GM23248 (cell line): ENCODE measurements around the gene MCFD2. TPM values are rescaled to one million over a fixed set of nuclear protein-coding genes. Genes with fewer than 3 reads are reported as not detected.

Source experiments
- DNase-seq: peaks from one replicate; pipeline ENCODE4 v3.0.0-alpha.2; 2015
- H2AFZ ChIP-seq: fragments of 200-600 bp; sonication (generic); 2 replicates; pipeline ENCODE4 v1.6.1; 2016; ENCODE audit warnings: antibody characterized with exemption
- H3F3A ChIP-seq: fragments of 200-600 bp; sonication (generic); 2 replicates; pipeline ENCODE4 v1.6.1; 2016; ENCODE audit warnings: mild to moderate bottlenecking, antibody characterized with exemption, mixed run types; ENCODE audit not compliant: insufficient read depth
- H3K27ac ChIP-seq: fragments of 200-600 bp; sonication (generic); 2 replicates; pipeline ENCODE4 v1.5.1; 2016; ENCODE audit warnings: mild to moderate bottlenecking
- H3K27me3 ChIP-seq: fragments of 200-600 bp; sonication (generic); replicated peaks from 2 replicates; pipeline ENCODE4 v1.6.1; 2016; ENCODE audit warnings: mild to moderate bottlenecking; ENCODE audit not compliant: insufficient read depth
- H3K36me3 ChIP-seq: fragments of 200-600 bp; sonication (generic); 2 replicates; pipeline ENCODE4 v1.6.1; 2016; ENCODE audit warnings: low read depth, mild to moderate bottlenecking
- H3K4me1 ChIP-seq: fragments of 200-600 bp; sonication (generic); 2 replicates; pipeline ENCODE4 v1.6.1; 2016; ENCODE audit warnings: mild to moderate bottlenecking; ENCODE audit not compliant: insufficient read depth
- H3K4me2 ChIP-seq: fragments of 200-600 bp; sonication (generic); one replicate; pipeline ENCODE4 v1.6.1; 2016; ENCODE audit warnings: mild to moderate bottlenecking; ENCODE audit not compliant: unreplicated experiment
- H3K4me3 ChIP-seq: fragments of 200-600 bp; sonication (generic); 2 replicates; pipeline ENCODE4 v1.5.1; 2016; ENCODE audit warnings: mild to moderate bottlenecking
- H3K79me2 ChIP-seq: fragments of 200-600 bp; sonication (generic); 2 replicates; pipeline ENCODE4 v1.6.1; 2016; ENCODE audit warnings: mild to moderate bottlenecking; ENCODE audit not compliant: insufficient read depth
- H3K9ac ChIP-seq: fragments of 200-600 bp; sonication (generic); 2 replicates; pipeline ENCODE4 v1.6.1; 2016; ENCODE audit warnings: mild to moderate bottlenecking
- H3K9me2 ChIP-seq: fragments of 200-600 bp; sonication (generic); 2 replicates; pipeline ENCODE4 v1.6.1; 2016; ENCODE audit warnings: mixed run types, mild to moderate bottlenecking, moderate library complexity; ENCODE audit not compliant: insufficient read depth
- H3K9me3 ChIP-seq: fragments of 200-600 bp; sonication (generic); one replicate; pipeline ENCODE4 v1.6.1; 2017; ENCODE audit warnings: low read depth
- H4K20me1 ChIP-seq: fragments of 200-600 bp; sonication (generic); 2 replicates; pipeline ENCODE4 v1.6.0; 2016; ENCODE audit not compliant: insufficient read depth
- EZH2 ChIP-seq: fragments of 200-600 bp; sonication (generic); IDR thresholded peaks from 2 replicates; pipeline ENCODE4 v1.6.1; 2018; ENCODE audit warnings: antibody characterized with exemption, mild to moderate bottlenecking; ENCODE audit not compliant: insufficient read depth, poor library complexity, severe bottlenecking
- EZH2phosphoT487 ChIP-seq: fragments of 200-600 bp; sonication (generic); IDR thresholded peaks from 2 replicates; pipeline ENCODE4 v1.6.1; 2018; ENCODE audit warnings: antibody characterized with exemption, moderate library complexity, mild to moderate bottlenecking, low read depth; ENCODE audit not compliant: insufficient read depth
- WGBS, 2 experiments: methylation state at CpG; one replicate each; pipeline ENCODE4 v1.1.6; 2015 to 2017; ENCODE audit warnings: low lambda C conversion rate in 2 of 2, low coverage in 1 of 2; ENCODE audit errors: missing lambda C conversion rate in 2 of 2; 5-methylcytosine and 5-hydroxymethylcytosine counted together
- in situ Hi-C: fragments of 300-500 bp; cut with MboI; formaldehyde crosslinking; loops from 2 replicates; pipeline ENCODE4 v1.15.0; 2020
- polyA plus RNA-seq: library from polyadenylated mRNA; unstranded; fragments of >200 nt; fragmentation: Nextera tagmentation; extraction: Ambion mirVana; gene quantifications from 2 replicates; pipeline ENCODE4 v1.2.1, GENCODE V29; 2016
- total RNA-seq: library from RNA; depleted of rRNA; stranded (reverse); fragments of >200 nt; shearing (Covaris generic); gene quantifications from 2 replicates; pipeline ENCODE4 v1.2.3, GENCODE V29; 2014

MCFD2 gene
- total and polyA plus RNA-seq, 2 experiments from 2014 or later = 298 to 310 TPM

DNA sequence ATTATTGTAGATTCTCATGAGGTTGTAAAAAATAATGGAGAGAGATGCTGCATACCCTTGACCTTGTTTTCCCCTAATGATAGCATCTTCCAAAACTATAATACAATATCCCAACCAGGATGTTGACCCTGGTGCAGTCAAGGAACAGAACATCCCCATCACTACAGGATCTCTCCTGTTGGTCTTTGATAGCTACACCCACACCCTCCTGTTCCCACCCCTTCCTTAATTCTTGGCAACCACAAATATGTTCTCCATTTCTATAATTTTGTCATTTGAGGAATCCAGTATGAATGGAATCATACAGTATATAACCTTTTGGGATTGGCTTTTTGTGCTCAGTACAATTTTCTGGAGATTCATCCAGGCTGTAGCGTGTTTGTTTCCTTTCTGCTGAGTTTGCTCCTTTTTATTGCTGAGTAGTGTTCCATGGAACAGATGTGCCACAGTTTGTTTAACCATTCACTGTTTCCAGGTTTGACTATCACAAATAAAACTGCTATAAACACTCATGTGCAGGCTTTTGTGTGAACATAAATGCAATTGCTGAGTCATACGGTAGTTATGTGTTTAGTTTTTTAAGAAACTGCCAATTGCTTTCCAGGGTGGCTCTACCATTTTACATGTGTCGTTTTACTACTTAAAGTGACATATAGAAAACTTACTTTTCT is 22.2 kb downstream of the MCFD2 start:
- Histone ChIP-seq H3K36me3 (no peaks in the 10 kb centered on the region), H3K9me2 (no peaks in the 10 kb centered on the region), H2AFZ (no peak overlapping the region), H3K27ac (no peak overlapping the region), H3K4me2 (no peak overlapping the region), H3K4me1 (peaks cover 11% of the 10 kb centered on the region), H3K4me3 (no peak overlapping the region), H3K79me2 (peaks cover 4% of the 10 kb centered on the region; the same call in 1 of the 2 replicates), H3K27me3 (no peaks in the 10 kb centered on the region), H4K20me1 (no peaks in the 10 kb centered on the region), H3K9ac (no peak overlapping the region), H3K9me3 (no peaks in the 10 kb centered on the region), H3F3A (peaks cover 14% of the 10 kb centered on the region)
- TF ChIP-seq EZH2phosphoT487 (no peak), EZH2 (no peak)
- 78 to 83% methylated on average over 3 of the region's 3 CpGs for WGBS, 2 experiments
- peak; percentile 60 for DNase-seq
- in situ Hi-C loops = no loop called here

DNA sequence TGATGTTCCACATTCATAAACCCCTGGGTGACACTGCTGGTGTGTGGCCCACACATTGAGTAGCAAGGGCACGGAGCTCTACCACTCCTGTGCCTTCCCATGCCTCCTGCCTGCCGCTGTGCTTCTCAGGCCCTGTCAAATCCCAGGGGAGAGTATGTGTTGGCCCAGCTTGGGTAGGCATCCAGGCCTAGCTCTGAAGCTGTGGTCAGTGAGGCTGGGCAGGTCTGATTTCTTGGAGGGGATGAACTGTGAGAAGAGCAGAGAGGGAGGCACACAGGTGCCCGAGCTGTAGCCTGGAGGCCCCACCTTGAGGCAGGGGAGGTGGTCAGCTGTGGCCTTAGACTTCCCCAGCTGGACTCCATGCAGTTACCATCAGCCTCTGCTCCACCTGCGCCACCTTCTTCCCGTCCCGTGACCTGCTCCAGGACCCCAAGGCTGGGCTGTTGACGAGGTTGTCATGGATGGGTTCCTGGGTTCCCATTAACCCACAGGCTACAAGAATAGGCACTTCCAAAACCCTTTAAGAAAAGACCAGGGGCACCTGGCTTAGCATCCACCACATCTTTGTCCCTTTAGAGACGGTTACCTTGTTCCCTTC is 23.6 kb downstream of the MCFD2 start:
- in situ Hi-C loops = no loop called here
- no peak for DNase-seq
- Histone ChIP-seq H3K4me2 (no peak overlapping the region), H2AFZ (no peak overlapping the region), H3K9ac (no peak overlapping the region), H3K9me3 (no peaks in the 10 kb centered on the region), H3K27ac (no peak overlapping the region), H3K36me3 (no peaks in the 10 kb centered on the region), H3K9me2 (no peaks in the 10 kb centered on the region), H3K4me3 (no peak overlapping the region), H3K79me2 (peaks cover 11% of the 10 kb centered on the region; the same call in 1 of the 2 replicates), H3K4me1 (peaks cover 24% of the 10 kb centered on the region), H4K20me1 (no peaks in the 10 kb centered on the region), H3K27me3 (no peaks in the 10 kb centered on the region), H3F3A (peaks cover 28% of the 10 kb centered on the region)
- WGBS, 2 experiments = 91 to 93% methylated on average over 8 of the region's 8 CpGs
- TF ChIP-seq EZH2 (no peak), EZH2phosphoT487 (no peak)

DNA sequence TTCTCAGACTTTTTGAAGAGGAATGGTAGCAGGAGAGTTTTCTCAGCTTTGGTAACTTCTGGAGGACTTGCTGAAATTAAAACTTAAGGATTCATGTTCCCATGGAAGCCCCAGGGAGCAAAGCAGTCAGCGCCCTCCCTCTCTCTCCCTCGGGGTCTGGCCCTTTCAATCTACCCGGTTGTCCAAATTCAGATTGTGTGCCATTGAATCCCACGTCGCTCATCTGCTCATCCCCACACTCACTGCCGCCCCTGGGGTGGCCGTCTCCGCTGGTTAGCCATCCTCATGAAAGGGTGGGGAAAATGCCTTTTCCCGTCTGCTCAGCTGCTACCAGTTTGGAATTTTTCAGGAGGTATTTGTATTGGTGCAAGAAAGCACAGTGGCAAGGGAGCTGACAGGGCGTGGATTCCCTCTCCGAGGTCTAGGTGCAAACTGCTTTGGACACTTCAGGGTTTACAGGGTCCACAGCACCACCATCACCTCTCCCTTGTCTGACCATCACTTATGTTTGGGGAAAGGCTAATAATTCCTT is 27.1 kb downstream of the MCFD2 start:
- peak overlapping the region; percentile 85 for H3K27ac ChIP-seq
- H3K4me1 ChIP-seq = peaks cover 55% of the 10 kb centered on the region

DNA sequence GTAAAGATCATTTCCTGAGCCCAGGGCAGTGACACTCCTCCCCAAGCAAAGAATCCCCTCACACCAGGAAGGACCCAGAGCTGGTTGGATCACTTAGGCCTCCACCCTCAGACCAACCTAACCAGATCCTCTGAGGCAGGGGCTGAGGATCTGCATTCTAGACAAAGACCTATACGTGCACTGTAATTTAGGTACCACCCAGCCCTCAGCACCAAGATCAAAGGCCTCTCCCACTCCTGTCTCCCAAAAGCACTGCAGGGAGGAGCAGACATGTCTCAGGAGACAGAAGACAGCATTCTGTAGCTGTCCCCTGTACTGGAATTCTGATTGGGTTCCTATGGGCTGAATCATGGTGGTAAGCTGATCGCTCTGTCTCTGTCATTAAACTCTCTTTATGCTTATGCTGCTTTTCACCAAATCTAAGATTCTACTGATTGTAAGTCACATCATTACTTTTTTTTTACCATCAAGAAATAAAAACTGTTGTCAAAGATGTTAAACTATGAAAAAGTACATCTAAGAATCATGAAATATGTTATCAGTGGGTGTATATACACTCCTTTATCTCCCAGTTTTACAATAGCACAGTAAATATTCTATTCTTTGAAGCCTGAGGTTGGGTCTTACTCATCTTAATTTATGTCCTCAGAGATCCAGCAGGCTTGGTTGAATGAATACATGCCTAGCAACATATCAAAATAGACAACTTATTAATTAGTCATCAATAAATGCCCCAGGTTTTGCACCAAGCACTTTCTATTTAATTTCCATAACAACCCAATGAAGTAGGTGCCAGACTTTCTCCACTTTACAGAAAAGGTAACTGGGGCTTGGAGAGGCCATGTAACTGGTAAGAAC is 28.3 kb downstream of the MCFD2 start:
- Histone ChIP-seq H2AFZ (no peak overlapping the region), H4K20me1 (no peaks in the 10 kb centered on the region), H3K4me2 (no peak overlapping the region), H3K9me3 (no peaks in the 10 kb centered on the region), H3K36me3 (no peaks in the 10 kb centered on the region), H3K9ac (peak overlapping the region; percentile 57), H3K79me2 (peaks cover 24% of the 10 kb centered on the region; the same call in 1 of the 2 replicates), H3F3A (peaks cover 65% of the 10 kb centered on the region), H3K27ac (peak overlapping the region; percentile 85), H3K9me2 (no peaks in the 10 kb centered on the region), H3K27me3 (no peaks in the 10 kb centered on the region), H3K4me3 (no peak overlapping the region), H3K4me1 (peaks cover 67% of the 10 kb centered on the region)
- TF ChIP-seq EZH2 (no peak), EZH2phosphoT487 (no peak)
- in situ Hi-C loops = loop anchor here (5.0 kb wide), 1 partner anchor 250 kb away; no protein-coding TSS in a partner anchor
- 53 to 56% methylated on average over 2 of the region's 2 CpGs for WGBS, 2 experiments
- peak; percentile 70 for DNase-seq

More for the DNA sequence above, 27.1 kb downstream of the MCFD2 start:
- whole genome bisulfite sequencing, 2 experiments = 85 to 90% methylated on average over 11 of the region's 11 CpGs
- no peak for DNase-seq
- TF ChIP-seq EZH2 (no peak), EZH2phosphoT487 (no peak)
- Histone ChIP-seq H3K4me3 (peak overlapping the region; percentile 56; the same call in 1 of the 2 replicates), H4K20me1 (no peaks in the 10 kb centered on the region), H3F3A (peaks cover 56% of the 10 kb centered on the region), H3K9me3 (no peaks in the 10 kb centered on the region), H3K27me3 (no peaks in the 10 kb centered on the region), H3K9ac (peak overlapping the region; percentile 57), H2AFZ (peak overlapping the region; percentile 88), H3K79me2 (peaks cover 24% of the 10 kb centered on the region; the same call in 1 of the 2 replicates), H3K4me2 (peak overlapping the region; percentile 28), H3K9me2 (no peaks in the 10 kb centered on the region), H3K36me3 (no peaks in the 10 kb centered on the region)
- in situ Hi-C loops = loop anchor here (5.0 kb wide), 1 partner anchor 251 kb away; no protein-coding TSS in a partner anchor
